ENCODE data around the gene TMEM109.

Gene TMEM109

GRCh38 chr11:60951606-60951903 is 37.6 kb downstream of the TMEM109 start:
- Histone ChIP-seq H3K27me3 (replicated peaks; ENCODE audit: control insufficient read depth, insufficient read depth, low read length) (no peaks in the 10 kb centered on the region), H3K4me3 (replicated peaks; ENCODE audit: low read depth, low read length) (peak overlapping the region; percentile 91), H3K36me3 (ENCODE audit: control insufficient read depth, insufficient read depth, low read length) (peaks cover 1% of the 10 kb centered on the region)
- no peak for DNase-seq (ENCODE audit: extremely low read depth, insufficient read length)
- no peak for TF ChIP-seq CTCF (IDR thresholded peaks at IDR 0.05; ENCODE audit: insufficient read depth, low read length, poor library complexity, severe bottlenecking)

DNA sequence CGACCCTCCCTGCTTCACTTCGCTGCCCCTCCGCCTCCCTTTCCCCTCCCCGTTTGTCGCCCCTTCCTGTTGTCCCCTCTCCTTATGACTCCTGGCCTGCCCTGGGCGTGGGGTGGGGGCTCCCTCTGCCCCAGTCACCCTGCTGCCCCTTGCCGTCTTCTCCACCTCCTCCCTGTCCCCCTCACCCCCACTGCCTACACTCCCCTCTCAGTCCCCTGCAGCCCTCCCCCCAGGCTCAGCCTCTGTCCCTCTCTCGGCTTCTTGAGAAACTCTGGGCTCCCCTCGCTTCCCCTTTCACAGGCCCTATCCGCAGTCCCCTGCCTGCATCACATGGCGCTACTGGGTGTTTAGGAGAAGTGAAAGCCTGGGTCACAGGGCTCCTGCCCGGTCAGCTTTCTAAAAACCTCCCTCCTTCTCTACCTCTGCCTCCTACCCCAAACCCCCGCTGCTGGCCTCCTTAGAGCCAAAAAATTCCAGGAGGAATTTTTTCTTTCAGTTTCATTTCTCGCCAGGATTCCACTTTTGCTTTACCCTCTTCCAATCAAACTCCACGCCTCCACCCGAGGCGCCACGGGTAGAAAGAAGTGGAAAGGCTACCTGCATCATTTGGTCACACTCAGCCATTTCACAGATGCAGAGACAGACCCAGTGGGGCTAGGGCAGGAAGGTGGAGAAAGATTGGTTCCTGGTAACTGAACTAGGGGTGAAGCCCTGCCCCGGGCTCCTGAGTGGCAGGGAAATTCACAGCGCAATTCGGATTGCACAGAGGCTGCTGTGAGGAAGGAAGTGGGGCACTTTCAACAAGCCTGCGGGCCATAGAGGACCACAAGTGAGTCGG is 38.2 kb downstream of the TMEM109 start, which contains the start of gene SLC15A3:
TSS of gene SLC15A3 (minus strand) at position 273 of the 838 bp plus-strand sequence. CDS start 625 bp downstream, outside the sequence.
- no peak for TF ChIP-seq CTCF (IDR thresholded peaks at IDR 0.05; ENCODE audit: insufficient read depth, low read length, poor library complexity, severe bottlenecking)
- H3K36me3 ChIP-seq (ENCODE audit: control insufficient read depth, insufficient read depth, low read length): no peaks in the 10 kb centered on the region; the same call in 1 of the 2 replicates
- H3K4me3 ChIP-seq (replicated peaks; ENCODE audit: low read depth, low read length): peak within 1 kb of the TSS; percentile 91
- peak; percentile 76 for DNase-seq (ENCODE audit: extremely low read depth, insufficient read length)
- no peaks in the 10 kb centered on the region for H3K27me3 ChIP-seq (replicated peaks; ENCODE audit: control insufficient read depth, insufficient read depth, low read length)

- TF ChIP-seq CTCF (IDR thresholded peaks at IDR 0.05; ENCODE audit: insufficient read depth, low read length, poor library complexity, severe bottlenecking): no peak
- H3K27me3 ChIP-seq (replicated peaks; ENCODE audit: control insufficient read depth, insufficient read depth, low read length): no peaks in the 10 kb centered on the region
- H3K36me3 ChIP-seq (ENCODE audit: control insufficient read depth, insufficient read depth, low read length): no peaks in the 10 kb centered on the region; the same call in 1 of the 2 replicates
- no peak for DNase-seq (ENCODE audit: extremely low read depth, insufficient read length)
- peak overlapping the region; percentile 91 for H3K4me3 ChIP-seq (replicated peaks; ENCODE audit: low read depth, low read length)
Observed at GRCh38 chr11:60952742-60953170, 38.8 kb downstream of the TMEM109 start.

DNA sequence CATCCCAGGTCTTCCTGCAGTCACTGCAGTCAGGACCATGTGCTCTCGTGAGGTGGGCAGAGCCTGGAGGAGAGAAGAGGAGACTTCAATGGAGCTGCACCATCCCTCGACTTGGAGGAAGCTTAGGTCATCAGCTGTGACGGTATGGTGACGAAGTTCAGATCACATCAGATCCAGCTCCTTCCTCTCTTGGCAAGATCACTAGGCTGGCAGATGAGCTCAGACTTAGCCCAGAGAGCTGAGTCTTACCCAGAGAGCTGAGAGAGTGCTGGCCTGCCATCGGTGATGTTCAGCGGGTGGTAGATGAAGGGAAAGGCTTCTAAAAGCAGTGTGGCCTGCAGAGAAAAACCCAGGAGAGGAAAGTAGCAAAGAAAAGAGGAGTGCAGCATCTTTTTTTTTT is 39.8 kb downstream of the TMEM109 start:
- no peak for DNase-seq (ENCODE audit: extremely low read depth, insufficient read length)
- H3K27me3 ChIP-seq (replicated peaks; ENCODE audit: control insufficient read depth, insufficient read depth, low read length): no peaks in the 10 kb centered on the region
- no peak for TF ChIP-seq CTCF (IDR thresholded peaks at IDR 0.05; ENCODE audit: insufficient read depth, low read length, poor library complexity, severe bottlenecking)

DNA sequence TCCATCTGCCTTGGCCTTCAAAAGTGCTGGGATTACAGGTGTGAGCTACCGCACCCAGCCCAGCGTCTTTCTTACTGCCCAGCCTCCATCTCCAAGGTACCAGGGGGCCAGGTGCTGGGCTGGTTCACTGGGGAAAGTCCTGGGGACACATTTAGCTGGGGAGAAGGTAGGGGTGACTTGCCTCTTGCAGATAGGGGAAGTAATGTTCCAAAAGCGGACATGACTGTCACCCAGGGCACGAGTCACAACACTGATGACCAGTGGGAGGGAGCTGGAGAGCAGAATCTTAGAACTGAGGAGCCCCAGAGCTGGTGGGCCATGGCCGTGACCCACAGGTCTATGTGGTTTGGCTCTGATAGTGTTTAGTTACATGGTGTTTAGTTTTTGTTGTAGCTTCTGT is 40.5 kb downstream of the TMEM109 start:
- Histone ChIP-seq H3K27me3 (replicated peaks; ENCODE audit: control insufficient read depth, insufficient read depth, low read length) (no peaks in the 10 kb centered on the region), H3K36me3 (ENCODE audit: control insufficient read depth, insufficient read depth, low read length) (no peaks in the 10 kb centered on the region), H3K4me3 (replicated peaks; ENCODE audit: low read depth, low read length) (no peak overlapping the region)
- DNase-seq (ENCODE audit: extremely low read depth, insufficient read length): peak; percentile 36
- peak; percentile 3 for TF ChIP-seq CTCF (IDR thresholded peaks at IDR 0.05; ENCODE audit: insufficient read depth, low read length, poor library complexity, severe bottlenecking)

More for the DNA sequence above, 39.8 kb downstream of the TMEM109 start:
- H3K36me3 ChIP-seq (ENCODE audit: control insufficient read depth, insufficient read depth, low read length): no peaks in the 10 kb centered on the region
- H3K4me3 ChIP-seq (replicated peaks; ENCODE audit: low read depth, low read length): no peak overlapping the region
